ENCODE measurements around the gene PET100.

- no peak for TF ChIP-seq GABPA (IDR thresholded peaks at IDR 0.05; ENCODE audit: low read depth)
- TF ChIP-seq, protein P1, sequence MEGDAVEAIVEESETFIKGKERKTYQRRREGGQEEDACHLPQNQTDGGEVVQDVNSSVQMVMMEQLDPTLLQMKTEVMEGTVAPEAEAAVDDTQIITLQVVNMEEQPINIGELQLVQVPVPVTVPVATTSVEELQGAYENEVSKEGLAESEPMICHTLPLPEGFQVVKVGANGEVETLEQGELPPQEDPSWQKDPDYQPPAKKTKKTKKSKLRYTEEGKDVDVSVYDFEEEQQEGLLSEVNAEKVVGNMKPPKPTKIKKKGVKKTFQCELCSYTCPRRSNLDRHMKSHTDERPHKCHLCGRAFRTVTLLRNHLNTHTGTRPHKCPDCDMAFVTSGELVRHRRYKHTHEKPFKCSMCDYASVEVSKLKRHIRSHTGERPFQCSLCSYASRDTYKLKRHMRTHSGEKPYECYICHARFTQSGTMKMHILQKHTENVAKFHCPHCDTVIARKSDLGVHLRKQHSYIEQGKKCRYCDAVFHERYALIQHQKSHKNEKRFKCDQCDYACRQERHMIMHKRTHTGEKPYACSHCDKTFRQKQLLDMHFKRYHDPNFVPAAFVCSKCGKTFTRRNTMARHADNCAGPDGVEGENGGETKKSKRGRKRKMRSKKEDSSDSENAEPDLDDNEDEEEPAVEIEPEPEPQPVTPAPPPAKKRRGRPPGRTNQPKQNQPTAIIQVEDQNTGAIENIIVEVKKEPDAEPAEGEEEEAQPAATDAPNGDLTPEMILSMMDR (IDR thresholded peaks at IDR 0.05; ENCODE audit: insufficient read depth, low read length), result no peak
- TF ChIP-seq POLR2AphosphoS5 (IDR thresholded peaks at IDR 0.05; ENCODE audit: low read depth), result no peak
- TF ChIP-seq REST (IDR thresholded peaks at IDR 0.05; ENCODE audit: insufficient replicate concordance, low read depth), result no peak
Measured at GRCh38 chr19:7638802-7639465, 9.3 kb downstream of the PET100 start.
